A204.1 (cell line): ENCODE data around the gene SMIM31.
A peak's percentile ranks its signal among the peaks of the same experiment; 100 is the strongest.

ENCODE experiments used
- FAIRE-seq: peaks from 2 replicates; lab custom pipeline; 2012; peaks lifted over from hg19 to GRCh38; lab: Jason Lieb, UNC

Gene SMIM31

GRCh38 chr4:164753873-164754488, at the start of gene SMIM31:
SMIM31 (plus strand) TSS chr4:164754131; CDS start chr4:164770444, 16,313 bp downstream.
- FAIRE-seq, result no peak

DNA sequence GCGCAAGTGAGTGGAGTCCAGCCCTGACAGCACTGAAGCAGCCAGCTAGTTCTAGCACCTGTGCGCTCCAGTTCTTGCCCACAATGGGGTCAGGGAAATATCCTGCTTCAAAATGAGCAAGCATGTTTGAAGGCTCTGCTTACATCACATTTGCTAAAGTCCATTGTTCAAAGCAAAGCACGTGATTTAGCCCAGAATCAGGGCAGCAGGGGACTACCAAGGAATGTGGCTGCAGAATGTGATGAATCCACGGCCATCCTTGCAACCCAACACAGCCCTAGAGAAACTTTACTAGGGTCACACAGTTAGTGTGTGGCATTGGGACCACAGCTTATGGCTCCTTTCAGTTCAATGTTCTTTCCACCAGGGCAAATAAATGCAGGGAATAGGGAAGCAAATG, 47.3 kb upstream of the SMIM31 start:
- FAIRE-seq, result no peak

GRCh38 chr4:164716901-164717300, 37.0 kb upstream of the SMIM31 start:
- FAIRE-seq, result no peak

DNA sequence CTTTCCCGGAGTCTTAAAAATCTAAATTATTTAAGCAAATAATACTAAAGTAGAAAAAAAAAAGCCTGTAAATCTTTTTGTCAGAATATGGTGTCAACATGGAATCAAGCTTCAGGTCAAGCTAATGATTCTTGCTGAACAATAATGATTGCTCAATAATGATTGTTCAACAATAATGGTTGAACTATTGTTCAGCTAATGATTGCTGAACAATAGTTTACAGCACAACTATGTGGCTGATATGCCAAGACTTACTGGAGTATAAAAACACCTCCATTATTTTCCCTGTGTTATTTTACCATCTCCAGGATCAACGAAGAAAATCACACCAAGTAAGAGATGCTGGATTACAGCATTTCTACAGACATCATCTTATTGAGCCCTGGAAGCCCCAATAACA, 35.1 kb upstream of the SMIM31 start:
- no peak for FAIRE-seq

DNA sequence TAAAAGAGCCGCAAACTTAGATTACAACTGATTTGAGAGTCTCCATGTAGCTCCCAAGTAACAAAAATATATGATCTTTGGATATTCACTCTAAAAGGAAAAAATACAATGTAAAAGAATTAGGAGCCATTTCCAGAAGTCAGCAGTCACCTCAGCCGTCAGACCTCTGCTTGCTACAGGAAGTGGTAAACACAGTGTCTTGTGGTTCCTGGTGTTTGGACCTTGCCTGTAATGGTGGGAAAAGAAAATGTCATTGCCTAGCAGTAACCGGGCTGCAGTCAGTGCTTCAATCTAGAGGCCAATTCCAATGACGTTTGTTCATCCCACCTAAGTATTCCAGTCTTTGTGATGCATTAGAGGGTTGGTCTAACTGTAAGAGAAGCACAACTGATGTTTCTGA, 28.9 kb upstream of the SMIM31 start:
- FAIRE-seq, result no peak

DNA sequence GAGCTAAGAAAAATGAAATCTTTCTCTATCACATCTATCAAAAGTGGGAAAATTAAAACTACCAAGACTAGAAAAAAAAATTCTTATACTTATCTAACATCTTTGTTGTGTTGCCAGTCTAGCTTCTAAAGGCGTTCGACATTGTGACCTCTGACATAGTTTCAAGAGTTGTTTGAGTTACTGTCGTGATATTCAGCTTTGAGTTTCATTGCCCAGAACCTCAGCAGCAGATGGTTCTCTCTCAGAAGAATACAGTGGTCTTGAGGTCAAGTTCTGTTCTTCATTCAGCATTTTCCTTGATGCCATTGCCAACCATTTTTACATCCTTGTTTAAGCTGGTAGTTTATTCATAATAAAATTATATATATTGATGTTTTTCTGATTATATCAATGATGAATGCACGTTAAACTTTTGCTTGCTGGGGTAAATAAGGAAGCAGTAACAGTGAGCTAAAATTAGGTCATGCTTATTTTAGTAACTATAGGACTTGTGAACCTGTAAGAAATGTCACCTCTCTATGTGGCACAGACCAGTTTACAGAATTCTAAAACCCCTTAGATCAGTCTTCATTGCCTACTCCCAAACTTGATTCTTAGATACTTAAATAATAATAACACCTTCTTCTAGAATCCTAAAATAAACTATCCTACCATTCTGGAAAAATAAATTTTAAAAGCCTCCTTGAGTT, 23.1 kb upstream of the SMIM31 start:
- no peak for FAIRE-seq

DNA sequence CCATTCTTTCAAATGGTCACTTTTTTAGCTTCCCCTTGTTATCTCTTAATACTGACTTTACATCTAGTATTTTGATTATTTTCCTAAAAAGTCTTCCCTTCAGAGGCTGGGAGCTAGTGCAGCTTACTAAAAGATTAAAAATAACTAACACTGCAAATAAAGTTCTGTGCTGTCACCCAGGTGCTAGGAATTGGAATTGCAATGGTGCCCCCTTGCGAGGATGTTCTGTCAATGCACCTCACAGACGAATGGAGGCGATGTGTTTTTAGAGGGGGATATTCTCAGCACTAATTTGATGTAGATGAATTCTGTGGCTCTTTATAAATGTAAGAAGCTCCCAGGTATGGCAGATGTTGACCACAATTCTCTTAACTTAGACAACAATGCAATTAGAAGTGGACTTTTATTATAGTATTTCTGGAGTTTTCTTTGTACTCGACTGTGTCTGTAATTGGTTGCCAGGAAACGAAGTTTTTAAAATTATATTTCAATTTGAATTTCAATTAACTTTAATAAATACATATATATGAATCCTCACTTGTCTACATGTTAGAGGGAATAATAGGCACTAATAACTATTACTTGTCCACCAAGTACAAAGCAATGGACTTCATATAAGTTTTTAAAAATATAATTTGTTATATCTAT, 22.0 kb upstream of the SMIM31 start:
- FAIRE-seq, result peak; percentile 68

- FAIRE-seq, result no peak
These were observed 19.4 kb upstream of the SMIM31 start for GRCh38 chr4:164734484-164734883.

GRCh38 chr4:164748375-164748774, 5.6 kb upstream of the SMIM31 start:
- peak; percentile 97 for FAIRE-seq

- no peak for FAIRE-seq
These were observed 1.5 kb downstream of the SMIM31 start for GRCh38 chr4:164755432-164755831.

DNA sequence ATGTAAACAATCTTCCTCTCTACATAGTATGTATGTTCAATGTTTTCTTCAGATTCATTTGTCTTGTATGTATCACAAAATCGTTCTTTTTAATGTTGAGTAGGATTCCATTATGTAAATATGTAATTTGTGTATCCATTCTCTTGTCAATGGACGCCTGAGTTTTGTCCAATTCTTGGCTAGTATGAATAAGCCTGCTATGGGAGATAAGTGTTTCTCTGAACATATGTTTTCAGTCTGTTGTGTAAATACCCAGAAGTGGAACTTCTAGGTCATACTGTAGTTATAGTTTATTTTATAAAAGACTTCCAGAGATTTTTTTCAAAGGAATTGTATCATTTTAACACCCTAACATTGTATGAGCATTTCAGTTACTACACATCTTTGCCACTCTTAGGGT, 2.8 kb downstream of the SMIM31 start:
- FAIRE-seq, result no peak

- no peak for FAIRE-seq
These were observed 7.3 kb downstream of the SMIM31 start for GRCh38 chr4:164761241-164761640.

GRCh38 chr4:164761746-164762275, 7.9 kb downstream of the SMIM31 start:
- FAIRE-seq, result no peak

DNA sequence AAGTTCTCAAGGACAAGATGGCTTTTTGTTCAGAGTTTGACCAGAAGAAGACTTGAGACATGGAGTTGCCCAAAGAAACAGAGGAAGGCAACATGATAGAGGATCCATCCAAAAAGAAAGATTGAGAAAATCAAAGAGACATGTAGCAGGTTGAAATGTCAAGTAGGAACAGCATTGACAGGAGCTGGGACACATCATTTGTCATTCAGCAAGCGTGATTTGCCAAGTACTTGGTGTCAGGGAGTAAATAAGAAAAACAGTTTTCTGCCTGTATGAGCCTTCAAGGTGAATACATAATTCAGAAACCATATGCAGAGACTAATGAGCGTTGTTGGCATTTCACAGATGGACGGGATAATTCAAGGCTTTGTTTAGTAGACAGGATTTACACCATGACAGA, 11.2 kb downstream of the SMIM31 start:
- no peak for FAIRE-seq

GRCh38 chr4:164765833-164766232, 11.9 kb downstream of the SMIM31 start:
- no peak for FAIRE-seq

GRCh38 chr4:164768516-164768915, 14.6 kb downstream of the SMIM31 start:
- peak; percentile 80 for FAIRE-seq

DNA sequence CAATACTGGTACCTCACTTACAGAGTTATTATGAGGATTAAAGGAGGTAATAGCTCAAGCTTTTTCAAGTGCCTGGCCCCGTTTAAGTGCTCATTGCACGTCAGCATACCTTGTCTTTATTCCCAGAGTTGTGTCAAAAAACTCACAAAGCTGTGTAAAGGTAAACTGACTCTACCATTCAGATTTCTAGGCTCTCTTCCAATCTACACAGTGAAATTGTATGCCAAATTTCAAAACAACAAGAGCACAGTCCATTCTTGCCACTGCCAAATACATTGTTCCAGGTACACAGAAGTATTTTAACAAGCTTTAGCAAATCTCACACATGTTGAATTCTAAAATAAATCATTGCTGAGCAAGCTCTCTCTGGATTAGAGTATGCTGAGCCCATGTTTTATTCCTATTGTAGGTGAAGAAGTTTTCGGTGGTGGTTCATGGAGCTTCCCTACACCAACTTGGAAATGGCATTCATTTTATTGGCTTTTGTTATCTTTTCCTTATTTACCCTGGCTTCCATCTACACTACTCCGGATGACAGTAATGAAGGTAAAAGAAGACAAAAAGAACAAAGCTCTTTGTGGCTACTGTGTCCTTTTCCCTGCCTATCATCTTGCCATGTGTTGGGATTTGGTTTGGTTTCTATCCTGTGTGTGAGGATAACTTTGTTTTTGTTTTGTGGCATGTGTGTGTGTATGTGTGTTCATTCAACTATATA, 16.2 kb downstream of the SMIM31 start:
- FAIRE-seq, result no peak

- FAIRE-seq, result no peak
These were observed 17.2 kb downstream of the SMIM31 start for GRCh38 chr4:164771088-164771487.

- FAIRE-seq, result no peak
These were observed 18.1 kb downstream of the SMIM31 start for GRCh38 chr4:164772076-164772475.

DNA sequence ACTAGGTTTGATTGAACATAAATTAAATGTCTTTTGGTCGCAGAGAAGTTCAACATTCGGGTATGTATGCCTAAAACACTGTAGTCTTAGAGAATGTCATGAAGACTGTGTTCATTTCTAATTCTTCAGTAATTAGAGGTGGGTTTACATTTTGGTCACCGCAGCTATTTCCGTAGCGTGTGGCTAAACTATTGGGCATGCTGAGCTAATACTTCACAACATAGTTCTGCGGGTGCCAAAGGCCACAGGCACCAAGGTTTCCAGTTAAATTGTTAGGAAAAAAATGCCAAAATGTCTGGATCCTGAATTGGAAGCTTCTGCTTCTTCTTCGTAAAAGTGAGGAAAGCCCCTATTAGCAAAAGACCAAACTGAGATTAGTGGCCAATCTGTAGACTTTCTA, 25.1 kb downstream of the SMIM31 start:
- FAIRE-seq, result no peak

- FAIRE-seq, result peak; percentile 72
These were observed 25.9 kb downstream of the SMIM31 start for GRCh38 chr4:164779811-164780216.

GRCh38 chr4:164780839-164781238, 26.9 kb downstream of the SMIM31 start:
- no peak for FAIRE-seq

- no peak for FAIRE-seq
These were observed 30.0 kb downstream of the SMIM31 start for GRCh38 chr4:164783976-164784375.
